ENCODE results near the gene UQCR10.

UQCR10 gene

DNA sequence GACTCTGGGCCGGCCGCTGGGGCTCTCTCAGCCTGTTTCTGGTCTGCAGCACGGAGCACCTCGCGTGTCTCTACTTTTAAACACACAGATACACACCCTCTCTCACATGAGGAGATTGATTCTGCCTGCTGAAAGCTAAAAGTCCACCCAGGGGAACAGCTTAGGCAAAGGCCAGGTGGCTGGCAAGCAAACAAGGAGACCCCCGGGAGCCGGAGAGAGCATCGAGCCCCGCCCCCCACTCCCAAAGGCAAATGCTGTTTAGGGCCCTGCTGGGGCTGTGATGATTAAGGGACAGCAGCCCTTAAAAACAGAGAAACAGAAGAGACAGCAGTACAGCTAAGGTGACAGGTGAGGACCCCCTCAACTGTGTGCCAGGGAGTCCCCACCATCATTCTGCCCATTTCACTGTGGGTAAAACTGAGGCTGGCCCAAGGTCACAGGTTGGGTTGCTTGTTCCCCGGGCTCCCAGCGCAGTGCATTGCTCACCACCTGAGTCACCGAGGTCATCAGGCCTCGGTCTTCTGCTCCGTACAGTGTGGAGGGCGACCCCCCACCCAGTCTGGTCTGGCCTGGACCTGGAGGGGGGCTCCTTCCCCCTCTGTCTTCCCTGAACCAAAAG lies 40.5 kb upstream of the UQCR10 start:
- Histone ChIP-seq H3K9ac (ENCODE audit: low read length) (no peak overlapping the region), H3K27ac (ENCODE audit: low read depth, low read length) (no peak overlapping the region), H3K4me1 (ENCODE audit: insufficient read depth, low read length) (no peaks in the 10 kb centered on the region), H3K36me3 (ENCODE audit: insufficient read depth, low read length) (no peaks in the 10 kb centered on the region), H3K4me3 (ENCODE audit: low read depth in 1 of 2, low read length in 2 of 2) (no peak overlapping the region), H3K27me3 (ENCODE audit: control insufficient read depth in 1 of 2, insufficient read depth in 2 of 2, low read length in 2 of 2) (peaks cover 0 to 14% of the 10 kb centered on the region in 2 donors), H3K9me3 (ENCODE audit: low read length) (no peaks in the 10 kb centered on the region)

DNA sequence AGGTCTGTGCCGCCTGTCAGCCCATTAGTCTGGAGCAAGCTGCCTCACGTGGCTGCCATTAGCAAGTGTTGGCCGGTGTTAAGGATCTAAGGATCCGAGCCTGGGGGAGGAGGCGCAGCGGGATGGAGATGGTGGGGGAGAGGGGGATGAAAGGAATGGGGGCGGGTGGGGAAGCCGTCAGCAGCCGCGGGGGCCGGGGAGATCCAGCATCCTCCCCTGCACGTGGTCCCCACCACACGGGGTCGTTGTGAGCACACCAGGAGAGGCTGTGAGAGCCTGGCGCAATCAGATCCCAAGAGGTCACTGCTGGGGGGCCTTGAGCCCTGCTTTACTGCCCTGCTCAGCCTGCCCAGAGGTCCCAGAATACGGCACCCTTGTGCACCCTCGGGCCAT lies 40.0 kb upstream of the UQCR10 start:
- Histone ChIP-seq H3K4me3 (ENCODE audit: low read depth in 1 of 2, low read length in 2 of 2) (no peak overlapping the region), H3K36me3 (ENCODE audit: insufficient read depth, low read length) (no peaks in the 10 kb centered on the region), H3K27me3 (ENCODE audit: control insufficient read depth in 1 of 2, insufficient read depth in 2 of 2, low read length in 2 of 2) (peaks cover 0 to 9% of the 10 kb centered on the region in 2 donors), H3K9ac (ENCODE audit: low read length) (no peak overlapping the region), H3K27ac (ENCODE audit: low read depth, low read length) (no peak overlapping the region), H3K4me1 (ENCODE audit: insufficient read depth, low read length) (no peaks in the 10 kb centered on the region), H3K9me3 (ENCODE audit: low read length) (no peaks in the 10 kb centered on the region)

DNA sequence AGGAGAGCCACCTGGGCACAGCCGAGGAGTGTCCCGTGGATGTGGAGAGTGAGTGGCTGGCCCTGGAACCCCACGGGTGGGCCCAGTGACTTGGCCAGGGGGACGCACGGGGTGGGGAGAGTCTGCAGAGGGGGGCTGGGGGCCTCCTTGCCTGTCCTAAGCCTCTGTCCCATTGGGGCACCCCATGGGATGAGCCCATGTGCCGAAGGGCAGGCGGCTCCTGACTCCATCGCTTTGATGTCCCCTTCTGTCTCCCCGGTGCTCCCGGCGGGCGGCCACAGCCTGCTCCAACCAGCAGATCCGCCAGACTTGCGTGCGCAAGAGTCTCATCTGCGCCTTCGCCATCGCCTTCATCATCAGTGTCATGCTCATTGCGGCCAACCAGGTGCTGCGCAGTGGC lies 38.0 kb upstream of the UQCR10 start:
- H3K36me3 ChIP-seq (ENCODE audit: insufficient read depth, low read length), result no peaks in the 10 kb centered on the region
- no peak overlapping the region for H3K4me3 ChIP-seq (ENCODE audit: low read depth in 1 of 2, low read length in 2 of 2)
- no peaks in the 10 kb centered on the region for H3K9me3 ChIP-seq (ENCODE audit: low read length)
- H3K4me1 ChIP-seq (ENCODE audit: insufficient read depth, low read length), result peaks cover 12% of the 10 kb centered on the region
- no peak overlapping the region for H3K27ac ChIP-seq (ENCODE audit: low read depth, low read length)
- no peak overlapping the region for H3K9ac ChIP-seq (ENCODE audit: low read length)
- no peaks in the 10 kb centered on the region for H3K27me3 ChIP-seq (ENCODE audit: control insufficient read depth in 1 of 2, insufficient read depth in 2 of 2, low read length in 2 of 2)

DNA sequence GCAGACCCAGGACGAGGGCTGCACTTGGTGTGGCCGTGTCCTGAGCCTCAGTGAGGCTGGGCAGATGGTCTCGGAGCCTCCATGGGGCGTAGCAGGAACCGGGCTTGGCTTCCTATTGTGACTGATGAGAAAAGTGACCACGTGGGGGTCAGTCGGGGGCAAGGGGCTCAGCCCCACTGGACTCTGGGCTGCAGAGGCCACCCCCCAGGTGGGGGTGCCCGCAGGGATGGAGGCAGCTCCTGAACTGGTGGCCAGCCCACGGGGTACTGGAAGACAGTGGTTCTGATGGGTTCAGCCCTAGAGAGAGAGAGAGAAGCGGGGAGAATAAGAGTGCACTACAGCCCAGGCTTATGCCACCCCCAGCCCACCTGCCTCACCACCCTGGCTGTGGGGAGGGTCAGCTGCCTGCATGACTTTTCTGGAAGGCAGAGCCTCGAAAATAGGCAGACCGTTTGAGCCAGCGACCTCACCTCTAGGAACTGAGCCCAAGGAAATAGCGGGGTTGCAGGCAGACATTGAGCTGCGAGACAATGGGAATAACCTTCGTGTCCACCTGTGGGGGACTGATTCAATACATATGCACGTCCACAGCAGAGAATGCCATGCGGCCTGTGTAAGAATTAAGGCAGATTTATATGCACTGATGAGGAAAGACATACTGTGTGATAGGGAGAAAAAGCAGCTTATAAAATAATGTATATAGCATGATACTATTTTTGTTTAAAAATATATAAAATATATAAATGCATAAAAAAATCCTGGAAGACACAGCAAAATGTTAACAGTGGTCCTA lies 35.9 kb upstream of the UQCR10 start:
- Histone ChIP-seq H3K27me3 (ENCODE audit: control insufficient read depth in 1 of 2, insufficient read depth in 2 of 2, low read length in 2 of 2) (no peaks in the 10 kb centered on the region), H3K9ac (ENCODE audit: low read length) (no peak overlapping the region), H3K27ac (ENCODE audit: low read depth, low read length) (no peak overlapping the region), H3K9me3 (ENCODE audit: low read length) (no peaks in the 10 kb centered on the region), H3K4me3 (ENCODE audit: low read depth in 1 of 2, low read length in 2 of 2) (no peak overlapping the region), H3K4me1 (ENCODE audit: insufficient read depth, low read length) (peaks cover 12% of the 10 kb centered on the region), H3K36me3 (ENCODE audit: insufficient read depth, low read length) (no peaks in the 10 kb centered on the region)

DNA sequence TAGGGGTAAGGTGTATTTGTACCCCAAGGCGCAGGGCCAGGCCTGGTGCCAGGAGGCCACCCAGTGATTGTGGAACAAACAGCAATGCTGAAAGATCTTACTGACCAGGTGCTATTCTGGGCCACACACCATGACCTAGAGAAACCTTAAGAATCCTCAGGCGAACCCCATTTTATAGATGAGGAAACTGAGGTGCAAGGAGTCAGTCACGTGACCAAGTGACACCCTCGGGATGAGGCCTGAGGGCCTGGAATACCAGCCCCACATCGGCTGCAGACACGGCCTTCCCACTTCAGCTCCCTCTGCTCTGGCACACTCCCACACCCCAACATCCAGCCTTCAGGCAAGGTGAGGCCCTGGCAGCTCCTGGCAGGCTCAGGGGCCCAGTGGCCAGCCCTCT lies 34.3 kb upstream of the UQCR10 start:
- Histone ChIP-seq H3K9ac (ENCODE audit: low read length) (no peak overlapping the region), H3K27ac (ENCODE audit: low read depth, low read length) (no peak overlapping the region), H3K36me3 (ENCODE audit: insufficient read depth, low read length) (no peaks in the 10 kb centered on the region), H3K27me3 (ENCODE audit: control insufficient read depth in 1 of 2, insufficient read depth in 2 of 2, low read length in 2 of 2) (no peaks in the 10 kb centered on the region), H3K4me1 (ENCODE audit: insufficient read depth, low read length) (peaks cover 12% of the 10 kb centered on the region), H3K9me3 (ENCODE audit: low read length) (no peaks in the 10 kb centered on the region), H3K4me3 (ENCODE audit: low read depth in 1 of 2, low read length in 2 of 2) (no peak overlapping the region)

DNA sequence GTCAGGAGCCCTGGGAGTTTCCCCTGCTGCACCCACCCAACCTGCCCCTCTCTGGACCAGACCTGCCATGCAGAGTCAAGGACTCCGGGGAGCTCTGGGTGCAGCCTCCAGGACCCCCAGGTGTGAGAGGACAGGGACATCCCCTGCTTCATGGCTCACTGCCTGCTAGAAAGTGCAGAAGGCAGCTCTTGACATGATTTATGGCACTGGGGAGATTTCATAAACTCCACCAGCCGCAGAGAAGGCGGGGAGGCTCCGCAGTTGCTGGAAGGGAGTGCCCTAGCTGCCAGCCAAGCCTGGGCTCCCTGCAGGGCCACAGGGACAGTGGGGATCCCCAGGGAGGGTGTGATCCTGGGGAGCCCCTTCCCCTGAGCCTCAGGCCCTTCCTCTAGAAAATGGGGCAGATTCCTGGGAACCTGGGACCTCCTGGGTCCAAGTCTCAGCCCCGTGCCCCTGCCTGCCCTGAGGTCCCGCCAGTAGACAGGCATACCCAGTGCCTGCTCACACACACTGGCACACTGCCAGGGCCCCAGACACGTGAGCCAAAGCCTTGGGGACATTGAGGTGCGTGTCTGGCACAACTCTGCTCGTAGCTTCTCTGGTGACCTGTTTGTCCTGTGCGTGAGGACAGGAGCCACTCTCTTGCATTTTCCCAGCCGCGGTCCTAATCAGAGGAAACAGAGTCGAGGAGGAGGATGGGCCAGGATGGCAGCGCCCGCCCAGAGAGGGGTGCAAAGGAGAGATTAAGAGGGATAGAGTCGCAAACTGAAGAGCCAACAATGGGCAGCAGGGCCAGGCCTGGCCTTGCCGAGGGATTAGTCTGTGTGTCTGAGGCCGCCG lies 33.6 kb upstream of the UQCR10 start:
- Histone ChIP-seq H3K4me1 (ENCODE audit: insufficient read depth, low read length) (peaks cover 12% of the 10 kb centered on the region), H3K9ac (ENCODE audit: low read length) (no peak overlapping the region), H3K9me3 (ENCODE audit: low read length) (no peaks in the 10 kb centered on the region), H3K4me3 (ENCODE audit: low read depth in 1 of 2, low read length in 2 of 2) (no peak overlapping the region), H3K27ac (ENCODE audit: low read depth, low read length) (no peak overlapping the region), H3K36me3 (ENCODE audit: insufficient read depth, low read length) (no peaks in the 10 kb centered on the region), H3K27me3 (ENCODE audit: control insufficient read depth in 1 of 2, insufficient read depth in 2 of 2, low read length in 2 of 2) (no peaks in the 10 kb centered on the region)

DNA sequence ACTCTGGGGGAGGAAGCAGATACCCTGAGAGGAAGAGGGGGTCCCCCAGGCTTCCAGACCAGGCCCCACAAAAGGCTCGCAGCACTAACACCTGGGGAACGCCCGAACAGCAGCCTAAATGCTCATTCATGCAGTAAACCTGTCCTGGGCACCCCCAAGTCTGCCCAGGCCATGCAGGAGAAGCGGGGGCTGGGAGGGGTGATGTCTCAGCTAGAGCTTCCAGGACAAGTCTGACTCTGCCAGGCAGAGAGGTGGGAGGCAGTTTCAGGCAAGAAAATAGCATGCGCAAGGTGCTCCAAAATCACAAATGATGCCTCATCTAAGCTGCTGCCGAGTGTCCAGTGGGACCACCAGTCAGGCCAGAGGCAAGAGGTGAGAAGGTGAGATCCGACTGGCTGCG lies 32.8 kb upstream of the UQCR10 start:
- Histone ChIP-seq H3K27me3 (ENCODE audit: control insufficient read depth in 1 of 2, insufficient read depth in 2 of 2, low read length in 2 of 2) (no peaks in the 10 kb centered on the region), H3K36me3 (ENCODE audit: insufficient read depth, low read length) (peaks cover 5% of the 10 kb centered on the region), H3K9me3 (ENCODE audit: low read length) (no peaks in the 10 kb centered on the region), H3K4me3 (ENCODE audit: low read depth in 1 of 2, low read length in 2 of 2) (no peak overlapping the region), H3K27ac (ENCODE audit: low read depth, low read length) (no peak overlapping the region), H3K9ac (ENCODE audit: low read length) (no peak overlapping the region), H3K4me1 (ENCODE audit: insufficient read depth, low read length) (peaks cover 12% of the 10 kb centered on the region)

DNA sequence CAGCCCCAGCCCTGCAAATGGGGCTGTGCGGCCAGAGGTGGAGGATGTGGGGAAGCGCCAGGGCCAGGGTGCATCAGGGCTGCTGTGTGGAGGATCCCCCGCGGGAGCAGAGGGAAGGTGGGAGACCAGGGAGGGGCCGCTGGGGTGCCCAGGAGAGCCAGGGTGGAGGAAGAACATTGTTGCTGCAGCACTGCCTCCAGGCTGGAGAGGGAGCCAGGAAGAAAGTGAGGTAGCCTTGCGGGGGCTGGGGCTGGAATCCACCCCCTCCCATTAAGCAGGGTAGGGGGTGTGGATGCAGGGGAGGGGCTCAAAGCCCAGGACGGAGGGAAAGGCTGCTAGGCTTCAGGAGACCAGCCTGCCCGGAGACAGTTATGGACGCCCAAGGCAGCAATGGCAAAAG lies 32.3 kb upstream of the UQCR10 start:
- H3K36me3 ChIP-seq (ENCODE audit: insufficient read depth, low read length), result peaks cover 9% of the 10 kb centered on the region

DNA sequence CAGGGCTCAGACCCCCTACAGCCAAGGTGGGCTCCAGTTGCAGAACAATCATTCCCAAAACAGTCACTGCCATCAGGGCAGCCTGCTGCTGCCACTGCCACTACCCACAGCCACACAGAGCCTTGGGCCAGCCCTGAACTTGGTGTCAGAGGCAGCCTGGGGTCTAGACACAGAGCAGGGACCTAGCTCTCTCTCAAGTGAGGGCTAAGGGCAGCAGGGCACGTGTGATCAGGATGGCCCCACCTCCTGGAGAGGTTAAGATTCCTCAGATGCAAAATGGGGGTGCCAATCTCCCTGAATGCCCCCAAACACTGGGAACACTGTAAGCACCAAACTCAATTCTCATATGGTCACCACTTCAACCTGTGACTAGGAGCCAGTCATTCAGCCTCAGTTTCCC lies 31.8 kb upstream of the UQCR10 start:
- Histone ChIP-seq H3K27me3 (ENCODE audit: control insufficient read depth in 1 of 2, insufficient read depth in 2 of 2, low read length in 2 of 2) (no peaks in the 10 kb centered on the region), H3K9me3 (ENCODE audit: low read length) (no peaks in the 10 kb centered on the region), H3K4me3 (ENCODE audit: low read depth in 1 of 2, low read length in 2 of 2) (no peak overlapping the region), H3K4me1 (ENCODE audit: insufficient read depth, low read length) (peaks cover 12% of the 10 kb centered on the region), H3K27ac (ENCODE audit: low read depth, low read length) (no peak overlapping the region), H3K9ac (ENCODE audit: low read length) (no peak overlapping the region), H3K36me3 (ENCODE audit: insufficient read depth, low read length) (peaks cover 15% of the 10 kb centered on the region)

More for the DNA sequence above, 32.3 kb upstream of the UQCR10 start:
- no peak overlapping the region for H3K4me3 ChIP-seq (ENCODE audit: low read depth in 1 of 2, low read length in 2 of 2)
- no peaks in the 10 kb centered on the region for H3K9me3 ChIP-seq (ENCODE audit: low read length)
- peaks cover 12% of the 10 kb centered on the region for H3K4me1 ChIP-seq (ENCODE audit: insufficient read depth, low read length)
- H3K27me3 ChIP-seq (ENCODE audit: control insufficient read depth in 1 of 2, insufficient read depth in 2 of 2, low read length in 2 of 2), result no peaks in the 10 kb centered on the region
- no peak overlapping the region for H3K27ac ChIP-seq (ENCODE audit: low read depth, low read length)
- H3K9ac ChIP-seq (ENCODE audit: low read length), result no peak overlapping the region

DNA sequence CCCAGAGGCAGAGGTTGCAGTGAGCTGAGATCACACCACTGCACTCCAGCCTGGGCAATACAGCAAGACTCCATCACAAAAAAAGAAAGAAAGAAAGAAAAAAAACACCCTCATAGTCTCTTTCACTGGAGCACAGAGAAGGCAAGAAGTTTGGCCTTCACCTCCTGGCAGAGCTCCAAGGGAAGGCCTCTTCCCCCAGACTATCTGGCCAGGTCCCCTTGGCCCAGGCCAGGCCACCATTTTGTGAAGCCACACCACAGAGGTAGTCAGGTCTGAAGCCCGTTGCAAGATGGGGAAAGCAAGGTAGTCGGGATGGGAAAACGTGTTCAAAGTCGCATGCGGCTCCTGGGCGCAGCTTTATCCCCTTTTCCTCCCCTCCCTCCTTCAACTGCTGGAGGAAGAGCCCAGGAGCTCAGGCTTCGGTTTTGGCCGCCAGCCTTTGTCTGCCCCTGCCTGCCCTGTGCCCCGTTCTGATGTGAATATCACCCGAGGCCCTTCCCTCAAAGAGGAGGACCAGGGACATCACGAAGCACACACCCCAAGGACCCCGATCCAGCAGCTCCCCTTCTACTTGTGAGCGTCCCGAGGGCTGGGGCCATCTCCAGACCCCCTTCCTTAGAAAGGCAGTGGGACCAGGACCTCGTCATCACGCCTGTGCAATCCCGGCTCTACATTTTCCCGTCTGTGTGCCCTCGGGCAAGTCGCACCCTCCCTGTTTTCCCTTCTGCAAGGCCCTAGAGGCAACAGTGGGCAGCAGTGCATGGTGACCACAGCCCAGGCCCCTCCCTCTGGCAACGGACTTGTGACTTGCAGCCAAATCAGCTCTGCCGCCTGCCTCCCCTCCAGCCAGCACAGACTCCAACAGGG lies 29.7 kb upstream of the UQCR10 start:
- H3K27ac ChIP-seq (ENCODE audit: low read depth, low read length), result no peak overlapping the region
- H3K9me3 ChIP-seq (ENCODE audit: low read length), result no peaks in the 10 kb centered on the region
- no peak overlapping the region for H3K4me3 ChIP-seq (ENCODE audit: low read depth in 1 of 2, low read length in 2 of 2)
- peaks cover 31% of the 10 kb centered on the region for H3K36me3 ChIP-seq (ENCODE audit: insufficient read depth, low read length)
- no peaks in the 10 kb centered on the region for H3K27me3 ChIP-seq (ENCODE audit: control insufficient read depth in 1 of 2, insufficient read depth in 2 of 2, low read length in 2 of 2)
- no peak overlapping the region for H3K9ac ChIP-seq (ENCODE audit: low read length)
- H3K4me1 ChIP-seq (ENCODE audit: insufficient read depth, low read length), result peaks cover 12% of the 10 kb centered on the region

Measured in muscle layer of colon (tissue), 2 donors.